Stimulated activated CD4-positive, alpha-beta T cell treated with anti-CD3 and anti-CD28 coated beads, Interleukin-1b, Interleukin-23, amount 100 ng/mL, for 1 hour (primary cell): Measurements from ENCODE around the gene SPTLC3.

Experiments
- DNase-seq, 2 donors: peaks; one replicate each; pipeline ENCODE4 v3.0.0-alpha.2; 2020; ENCODE audit warnings: low read depth in 2 of 2

SPTLC3 gene

GRCh38 chr20:13031751-13032150, 23.0 kb downstream of the SPTLC3 start:
- DNase-seq, result no peak

GRCh38 chr20:13034115-13034514, 25.3 kb downstream of the SPTLC3 start:
- no peak for DNase-seq

GRCh38 chr20:13034936-13035335, 26.2 kb downstream of the SPTLC3 start:
- no peak for DNase-seq

GRCh38 chr20:13035399-13036152, 26.8 kb downstream of the SPTLC3 start:
- DNase-seq, result no peak

GRCh38 chr20:13037727-13038126, 29.0 kb downstream of the SPTLC3 start:
- DNase-seq, result no peak

GRCh38 chr20:13041574-13042457, 33.0 kb downstream of the SPTLC3 start:
- DNase-seq, result no peak

GRCh38 chr20:13042458-13042794, 33.7 kb downstream of the SPTLC3 start:
- DNase-seq, result no peak

GRCh38 chr20:13046409-13046808, 37.6 kb downstream of the SPTLC3 start:
- no peak for DNase-seq

- DNase-seq, result no peak
Measured at GRCh38 chr20:13054011-13054410, 45.2 kb downstream of the SPTLC3 start.

GRCh38 chr20:13058666-13059389, 50.1 kb downstream of the SPTLC3 start:
- DNase-seq, result no peak

- no peak for DNase-seq
Measured at GRCh38 chr20:13059398-13060136, 50.8 kb downstream of the SPTLC3 start.

- no peak for DNase-seq
Measured at GRCh38 chr20:13060327-13060726, 51.6 kb downstream of the SPTLC3 start.

GRCh38 chr20:13061381-13061780, 52.6 kb downstream of the SPTLC3 start:
- DNase-seq, result no peak

GRCh38 chr20:13062789-13063188, 54.0 kb downstream of the SPTLC3 start:
- no peak for DNase-seq

- no peak for DNase-seq
Measured at GRCh38 chr20:13068336-13068735, 59.6 kb downstream of the SPTLC3 start.

GRCh38 chr20:13081877-13082276, 73.1 kb downstream of the SPTLC3 start:
- no peak for DNase-seq

GRCh38 chr20:13082378-13082777, 73.6 kb downstream of the SPTLC3 start:
- no peak for DNase-seq

- DNase-seq, result no peak
Measured at GRCh38 chr20:13085275-13085674, 76.5 kb downstream of the SPTLC3 start.

- no peak for DNase-seq
Measured at GRCh38 chr20:13089950-13090469, 81.2 kb downstream of the SPTLC3 start.

GRCh38 chr20:13092111-13092510, 83.3 kb downstream of the SPTLC3 start:
- DNase-seq, result no peak

- DNase-seq, result no peak
Measured at GRCh38 chr20:13094976-13095375, 86.2 kb downstream of the SPTLC3 start.
